Neural cell (in vitro differentiated cells): ENCODE results near the gene HERC2. TPM values are rescaled to one million over a fixed set of nuclear protein-coding genes. Genes with fewer than 3 reads are reported as not detected.

Experiments used
- H2AFZ ChIP-seq: fragments of 200-600, 300-800 bp; sonication (generic), shearing (Covaris generic); 2 replicates; pipeline ENCODE4 v1.6.0; 2014; ENCODE audit warnings: low read depth, mild to moderate bottlenecking, antibody characterized with exemption, low read length, moderate library complexity
- H3F3A ChIP-seq: fragments of 200-600 bp; shearing (Covaris generic); 2 replicates; pipeline ENCODE4 v1.6.1; 2016; ENCODE audit warnings: mild to moderate bottlenecking, moderate library complexity, mixed read lengths, antibody characterized with exemption, low read length; ENCODE audit not compliant: insufficient read depth, poor library complexity, severe bottlenecking
- H3K27ac ChIP-seq: fragments of 200-600, 300-800 bp; sonication (generic), shearing (Covaris generic); 2 replicates; pipeline ENCODE4 v1.5.1; 2014; ENCODE audit warnings: mild to moderate bottlenecking, low read length, moderate library complexity
- H3K27me3 ChIP-seq: fragments of 300-800, 200-600 bp; sonication (generic), shearing (Covaris generic); 2 replicates; pipeline ENCODE4 v1.6.0; 2014; ENCODE audit warnings: mild to moderate bottlenecking, low read depth, low read length, moderate library complexity; ENCODE audit not compliant: insufficient read depth
- H3K36me3 ChIP-seq: fragments of 300-800, 200-600 bp; sonication (generic), shearing (Covaris generic); 2 replicates; pipeline ENCODE4 v1.5.1; 2014; ENCODE audit warnings: mild to moderate bottlenecking, antibody characterized with exemption, low read length, moderate library complexity; ENCODE audit not compliant: insufficient read depth
- H3K4me2 ChIP-seq: fragments of 300-800, 200-600 bp; sonication (generic), shearing (Covaris generic); 2 replicates; pipeline ENCODE4 v1.6.0; 2014; ENCODE audit warnings: mild to moderate bottlenecking, low read length
- H3K4me3 ChIP-seq: fragments of 300-800, 200-600 bp; sonication (generic), shearing (Covaris generic); 2 replicates; pipeline ENCODE4 v1.5.1; 2014; ENCODE audit warnings: mild to moderate bottlenecking, low read length, moderate library complexity
- H3K79me2 ChIP-seq: fragments of 200-600 bp; shearing (Covaris generic); replicated peaks from 2 replicates; pipeline ENCODE4 v1.6.0; 2014; ENCODE audit warnings: mild to moderate bottlenecking, low read length, moderate library complexity; ENCODE audit not compliant: insufficient read depth
- H3K9ac ChIP-seq: fragments of 300-800, 200-600 bp; sonication (generic), shearing (Covaris generic); 2 replicates; pipeline ENCODE4 v1.6.1; 2016; ENCODE audit warnings: mild to moderate bottlenecking, low read length, mixed read lengths
- H3K9me2 ChIP-seq: fragments of 200-600 bp; shearing (Covaris generic); 2 replicates; pipeline ENCODE4 v1.6.1; 2016; ENCODE audit warnings: mild to moderate bottlenecking, low read length, mixed read lengths; ENCODE audit not compliant: insufficient read depth
- H3K9me3 ChIP-seq: fragments of 200-600, 300-800 bp; sonication (generic), shearing (Covaris generic); 2 replicates; pipeline ENCODE4 v1.6.1; 2016; ENCODE audit warnings: mild to moderate bottlenecking, mixed run types, low read length, moderate library complexity, mixed read lengths
- H4K20me1 ChIP-seq: fragments of 200-600 bp; shearing (Covaris generic); 2 replicates; pipeline ENCODE4 v1.6.1; 2016; ENCODE audit warnings: mild to moderate bottlenecking, mixed run types; ENCODE audit not compliant: insufficient read depth
- EP300 ChIP-seq: fragments of 450-650 bp; conservative IDR thresholded peaks from 2 replicates; pipeline ENCODE4 v1.6.1; 2014; ENCODE audit warnings: antibody characterized with exemption, mild to moderate bottlenecking, moderate library complexity; ENCODE audit not compliant: poor library complexity, severe bottlenecking
- POLR2AphosphoS5 ChIP-seq: IDR thresholded peaks from 2 replicates; pipeline ENCODE4 v1.6.1; 2012
- RAD21 ChIP-seq: fragments of 450-650 bp; conservative IDR thresholded peaks from 2 replicates; pipeline ENCODE4 v1.6.1; 2014; ENCODE audit warnings: antibody characterized with exemption, mild to moderate bottlenecking, moderate library complexity
- TAF1 ChIP-seq: IDR thresholded peaks from 2 replicates; pipeline ENCODE4 v1.6.1; 2012; ENCODE audit warnings: low read depth
- polyA plus RNA-seq: library from polyadenylated mRNA; depleted of rRNA; stranded (reverse); fragments of >200 nt; gene quantifications from 2 replicates; pipeline ENCODE4 v1.2.3, GENCODE V29; 2014
- TF ChIP-seq, protein P1 (sequence below): fragments of 450-650 bp; IDR thresholded peaks from 2 replicates; pipeline ENCODE4 v1.5.1; 2014; ENCODE audit warnings: antibody characterized with exemption, mild to moderate bottlenecking, moderate library complexity; ENCODE audit not compliant: poor library complexity, severe bottlenecking
- TF ChIP-seq, protein P2 (sequence below): IDR thresholded peaks from 2 replicates; pipeline ENCODE4 v1.6.1; 2012; ENCODE audit warnings: borderline replicate concordance

HERC2 gene
- polyA plus RNA-seq, 1 donor from 2014 or later, result 47.3 TPM

DNA sequence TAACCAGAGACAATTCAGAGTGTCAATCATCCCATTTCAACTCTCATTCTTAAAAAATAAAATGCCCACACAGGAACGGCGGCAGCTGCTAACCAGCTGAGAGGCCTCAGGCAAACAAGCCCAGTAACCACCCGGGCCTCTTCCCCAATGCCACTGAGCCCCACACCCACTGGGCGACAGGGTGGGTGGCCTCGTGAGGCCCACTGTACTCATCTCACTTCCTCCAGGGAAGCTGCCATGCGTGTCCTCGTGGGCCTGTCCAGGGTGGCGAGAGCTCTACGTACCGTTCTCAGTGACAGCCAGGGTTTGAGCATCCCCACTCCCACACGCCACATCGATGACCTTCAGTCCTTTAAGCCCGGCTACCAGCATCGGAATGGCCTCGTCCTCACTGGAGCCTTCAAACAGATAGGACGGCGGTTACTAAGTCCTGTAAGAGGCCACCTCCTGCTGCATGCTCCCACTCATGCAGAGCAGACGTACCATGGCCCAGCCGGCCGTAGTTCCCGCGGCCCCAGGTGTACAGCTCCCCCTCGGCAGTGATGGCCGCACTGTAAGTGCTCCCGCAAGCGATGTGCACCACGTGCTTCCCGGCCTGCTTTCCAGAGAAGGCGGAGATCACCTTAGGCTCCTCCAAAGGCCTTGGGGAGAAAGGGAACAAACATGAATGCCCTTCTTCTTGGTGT, 56.5 kb downstream of the HERC2 start:
- H3K9ac ChIP-seq, result no peak overlapping the region
- H3K9me3 ChIP-seq, result no peaks in the 10 kb centered on the region
- H4K20me1 ChIP-seq, result no peaks in the 10 kb centered on the region
- no peak for TF ChIP-seq POLR2AphosphoS5
- no peak overlapping the region for H3K4me3 ChIP-seq
- H3K79me2 ChIP-seq, result peaks cover 3% of the 10 kb centered on the region
- H3K4me2 ChIP-seq, result no peak overlapping the region
- no peaks in the 10 kb centered on the region for H3K9me2 ChIP-seq
- no peaks in the 10 kb centered on the region for H3K27me3 ChIP-seq
- no peaks in the 10 kb centered on the region for H3F3A ChIP-seq
- no peaks in the 10 kb centered on the region for H3K36me3 ChIP-seq
- H2AFZ ChIP-seq, result no peak overlapping the region
- H3K27ac ChIP-seq, result no peak overlapping the region

DNA sequence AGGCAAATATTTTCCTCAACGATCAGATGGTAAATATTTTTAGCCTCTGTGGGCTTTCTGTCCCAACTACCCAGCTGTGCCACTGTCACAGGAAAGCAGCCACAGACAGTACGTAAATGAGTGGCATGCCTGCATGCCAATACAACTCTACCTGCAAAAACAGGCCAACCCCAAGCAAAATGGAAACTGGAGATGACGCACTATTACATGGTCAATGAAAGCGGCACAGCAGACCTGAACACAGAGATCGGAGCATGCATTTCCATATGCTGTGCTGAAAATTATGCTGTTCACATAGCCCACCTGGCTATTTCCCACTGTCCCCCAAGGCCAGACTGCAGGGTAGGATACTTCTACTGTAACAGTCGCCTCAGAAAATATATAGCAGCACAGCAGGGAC, 57.8 kb downstream of the HERC2 start:
- H3K27me3 ChIP-seq, result no peaks in the 10 kb centered on the region
- H4K20me1 ChIP-seq, result no peaks in the 10 kb centered on the region
- no peak overlapping the region for H2AFZ ChIP-seq
- H3K9me2 ChIP-seq, result no peaks in the 10 kb centered on the region
- H3F3A ChIP-seq, result no peaks in the 10 kb centered on the region
- no peak for TF ChIP-seq EP300
- no peak for TF ChIP-seq TAF1
- no peak for TF ChIP-seq RAD21
- TF ChIP-seq, protein P1, sequence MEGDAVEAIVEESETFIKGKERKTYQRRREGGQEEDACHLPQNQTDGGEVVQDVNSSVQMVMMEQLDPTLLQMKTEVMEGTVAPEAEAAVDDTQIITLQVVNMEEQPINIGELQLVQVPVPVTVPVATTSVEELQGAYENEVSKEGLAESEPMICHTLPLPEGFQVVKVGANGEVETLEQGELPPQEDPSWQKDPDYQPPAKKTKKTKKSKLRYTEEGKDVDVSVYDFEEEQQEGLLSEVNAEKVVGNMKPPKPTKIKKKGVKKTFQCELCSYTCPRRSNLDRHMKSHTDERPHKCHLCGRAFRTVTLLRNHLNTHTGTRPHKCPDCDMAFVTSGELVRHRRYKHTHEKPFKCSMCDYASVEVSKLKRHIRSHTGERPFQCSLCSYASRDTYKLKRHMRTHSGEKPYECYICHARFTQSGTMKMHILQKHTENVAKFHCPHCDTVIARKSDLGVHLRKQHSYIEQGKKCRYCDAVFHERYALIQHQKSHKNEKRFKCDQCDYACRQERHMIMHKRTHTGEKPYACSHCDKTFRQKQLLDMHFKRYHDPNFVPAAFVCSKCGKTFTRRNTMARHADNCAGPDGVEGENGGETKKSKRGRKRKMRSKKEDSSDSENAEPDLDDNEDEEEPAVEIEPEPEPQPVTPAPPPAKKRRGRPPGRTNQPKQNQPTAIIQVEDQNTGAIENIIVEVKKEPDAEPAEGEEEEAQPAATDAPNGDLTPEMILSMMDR, result no peak
- TF ChIP-seq, protein P2, sequence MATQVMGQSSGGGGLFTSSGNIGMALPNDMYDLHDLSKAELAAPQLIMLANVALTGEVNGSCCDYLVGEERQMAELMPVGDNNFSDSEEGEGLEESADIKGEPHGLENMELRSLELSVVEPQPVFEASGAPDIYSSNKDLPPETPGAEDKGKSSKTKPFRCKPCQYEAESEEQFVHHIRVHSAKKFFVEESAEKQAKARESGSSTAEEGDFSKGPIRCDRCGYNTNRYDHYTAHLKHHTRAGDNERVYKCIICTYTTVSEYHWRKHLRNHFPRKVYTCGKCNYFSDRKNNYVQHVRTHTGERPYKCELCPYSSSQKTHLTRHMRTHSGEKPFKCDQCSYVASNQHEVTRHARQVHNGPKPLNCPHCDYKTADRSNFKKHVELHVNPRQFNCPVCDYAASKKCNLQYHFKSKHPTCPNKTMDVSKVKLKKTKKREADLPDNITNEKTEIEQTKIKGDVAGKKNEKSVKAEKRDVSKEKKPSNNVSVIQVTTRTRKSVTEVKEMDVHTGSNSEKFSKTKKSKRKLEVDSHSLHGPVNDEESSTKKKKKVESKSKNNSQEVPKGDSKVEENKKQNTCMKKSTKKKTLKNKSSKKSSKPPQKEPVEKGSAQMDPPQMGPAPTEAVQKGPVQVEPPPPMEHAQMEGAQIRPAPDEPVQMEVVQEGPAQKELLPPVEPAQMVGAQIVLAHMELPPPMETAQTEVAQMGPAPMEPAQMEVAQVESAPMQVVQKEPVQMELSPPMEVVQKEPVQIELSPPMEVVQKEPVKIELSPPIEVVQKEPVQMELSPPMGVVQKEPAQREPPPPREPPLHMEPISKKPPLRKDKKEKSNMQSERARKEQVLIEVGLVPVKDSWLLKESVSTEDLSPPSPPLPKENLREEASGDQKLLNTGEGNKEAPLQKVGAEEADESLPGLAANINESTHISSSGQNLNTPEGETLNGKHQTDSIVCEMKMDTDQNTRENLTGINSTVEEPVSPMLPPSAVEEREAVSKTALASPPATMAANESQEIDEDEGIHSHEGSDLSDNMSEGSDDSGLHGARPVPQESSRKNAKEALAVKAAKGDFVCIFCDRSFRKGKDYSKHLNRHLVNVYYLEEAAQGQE, result no peak
- no peak for TF ChIP-seq POLR2AphosphoS5
- no peak overlapping the region for H3K27ac ChIP-seq
- H3K79me2 ChIP-seq, result peaks cover 3% of the 10 kb centered on the region
- H3K4me3 ChIP-seq, result no peak overlapping the region
- H3K36me3 ChIP-seq, result no peaks in the 10 kb centered on the region
- no peak overlapping the region for H3K4me2 ChIP-seq
- H3K9me3 ChIP-seq, result no peaks in the 10 kb centered on the region
- no peak overlapping the region for H3K9ac ChIP-seq

DNA sequence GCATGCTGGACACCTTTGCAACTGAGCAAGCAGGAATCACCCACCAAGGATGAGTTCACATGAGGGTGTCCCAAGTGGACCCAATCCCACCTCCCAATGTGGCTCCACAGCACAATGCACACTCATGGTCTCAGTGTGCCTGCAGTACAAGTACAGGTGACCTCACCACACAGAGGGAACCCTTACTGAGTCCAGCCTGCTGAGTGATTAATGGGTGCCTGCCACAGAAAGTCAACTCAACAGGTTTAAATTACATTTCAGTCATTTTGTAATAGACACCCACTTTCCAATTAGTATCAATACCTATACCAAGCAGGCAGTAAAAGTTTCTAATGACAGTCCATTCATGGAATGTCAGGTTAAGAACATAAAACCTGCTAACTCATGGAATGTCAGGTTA, 59.5 kb downstream of the HERC2 start:
- Histone ChIP-seq H3K27ac (no peak overlapping the region), H3K27me3 (no peaks in the 10 kb centered on the region), H3K79me2 (peaks cover 3% of the 10 kb centered on the region), H3K9me3 (no peaks in the 10 kb centered on the region), H3K4me3 (no peak overlapping the region), H3K9ac (no peak overlapping the region), H3K9me2 (no peaks in the 10 kb centered on the region), H3K4me2 (no peak overlapping the region), H2AFZ (no peak overlapping the region), H3F3A (no peaks in the 10 kb centered on the region), H4K20me1 (no peaks in the 10 kb centered on the region), H3K36me3 (no peaks in the 10 kb centered on the region)
- no peak for TF ChIP-seq EP300
- TF ChIP-seq, protein P2, result no peak
